A172 (cell line): ENCODE measurements around the gene NEK8. TPM values are rescaled to one million over a fixed set of nuclear protein-coding genes. Genes with fewer than 3 reads are reported as not detected.
A peak's percentile ranks its signal among the peaks of the same experiment; 100 is the strongest.

Experiments
- DNase-seq: peaks from one replicate; pipeline ENCODE4 v3.0.0-alpha.2; 2015; ENCODE audit warnings: low spot score
- total RNA-seq: library from RNA; depleted of rRNA; stranded (reverse); fragments of >200 nt; shearing (Covaris generic); gene quantifications from 2 replicates; pipeline ENCODE4 v1.2.3, GENCODE V29; 2014

Gene NEK8
- total RNA-seq, 1 experiment from 2014 or later = 1.5 TPM

DNA sequence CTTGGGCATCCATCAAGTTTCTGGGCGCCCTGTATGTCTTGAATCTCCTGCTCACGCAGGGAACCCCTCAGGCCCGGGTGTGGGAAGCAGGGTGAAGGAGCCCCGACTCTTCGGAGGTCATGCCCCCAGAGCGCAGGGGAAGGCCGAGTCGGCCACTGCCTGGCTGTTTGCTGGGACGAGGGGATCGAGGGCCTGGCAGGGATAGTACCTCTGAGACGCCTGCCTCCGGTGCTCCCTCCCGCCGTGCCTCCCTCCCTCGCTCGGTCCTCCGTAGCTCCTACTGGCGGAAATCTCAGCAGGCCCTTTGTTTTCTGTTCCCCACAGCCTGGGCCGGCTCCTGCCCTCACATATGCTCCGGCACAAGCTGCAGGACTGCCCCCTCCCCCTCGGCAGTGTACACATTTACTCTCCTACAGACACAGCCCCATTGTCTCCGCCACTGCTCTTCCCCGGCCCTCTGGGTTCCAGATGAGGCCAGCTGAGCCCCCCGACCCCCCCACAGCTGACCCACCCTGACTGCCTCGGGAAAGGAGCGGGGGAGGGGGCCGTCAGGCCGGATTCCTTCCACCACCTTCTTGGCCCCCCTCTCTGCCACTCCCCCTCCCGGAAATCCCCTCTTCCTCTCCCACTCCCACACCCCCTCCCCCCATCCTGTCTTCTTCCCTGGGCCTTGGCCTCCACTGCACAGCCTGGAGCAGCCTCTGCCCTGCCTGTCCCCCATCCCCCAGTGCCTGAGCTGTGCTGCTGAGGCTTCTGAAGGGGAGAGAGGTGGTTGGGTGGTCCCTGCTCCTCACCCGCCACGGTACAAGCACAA, 16.6 kb downstream of the NEK8 start:
- DNase-seq = peak; percentile 49

DNA sequence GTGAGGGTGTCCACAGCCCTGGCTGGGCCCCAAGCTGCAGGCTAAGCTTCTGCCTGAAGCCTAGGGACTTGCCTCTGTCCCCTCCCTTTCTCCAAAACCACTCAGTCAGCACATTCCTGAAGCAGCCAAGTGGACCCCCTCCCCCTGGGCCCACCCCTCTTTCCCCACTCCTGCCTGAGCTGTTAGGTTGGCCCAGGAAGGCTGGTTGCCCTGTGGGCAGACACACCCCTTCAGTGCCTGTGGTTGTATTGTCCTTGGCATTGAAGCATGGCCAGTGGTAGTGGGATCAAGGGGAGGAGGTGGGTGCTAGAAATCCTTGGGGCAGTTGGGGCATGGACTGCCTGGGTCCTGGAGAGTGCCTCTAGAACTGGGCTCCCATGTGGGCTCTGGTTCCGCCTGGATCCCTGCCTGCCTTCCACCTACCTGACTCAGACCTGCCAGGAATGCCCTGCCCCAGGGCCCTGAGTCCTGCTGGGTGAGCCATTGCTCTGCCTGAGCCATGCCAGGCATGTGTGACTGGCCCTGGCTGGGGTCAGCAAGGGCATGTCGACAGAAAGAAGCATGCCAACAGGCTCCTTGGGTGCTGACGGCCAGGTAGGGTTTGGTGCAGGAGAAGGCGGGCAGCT, 17.3 kb downstream of the NEK8 start:
- DNase-seq = peak; percentile 57

DNA sequence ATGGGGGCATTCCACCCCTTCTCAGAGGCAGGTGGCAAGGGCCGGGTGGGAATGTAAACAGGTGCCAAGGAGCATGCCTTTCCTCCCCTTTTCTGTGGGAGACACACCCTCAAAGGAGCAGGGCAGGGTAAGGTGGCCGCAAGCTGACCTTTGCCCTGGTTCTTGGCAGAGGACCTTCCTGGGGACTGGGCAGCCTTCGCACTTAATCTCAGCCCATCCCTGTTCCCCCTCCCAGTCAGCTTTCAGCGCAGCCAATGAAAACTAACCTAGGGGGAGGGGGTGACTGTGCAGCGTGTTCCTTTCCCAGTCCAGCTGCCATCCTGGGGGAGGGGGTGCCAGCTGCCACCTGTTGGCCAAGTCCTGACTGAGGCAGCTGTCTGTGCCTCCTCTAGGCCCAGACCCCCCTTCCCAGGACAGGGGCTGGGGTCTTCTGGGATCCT, 18.0 kb downstream of the NEK8 start:
- peak; percentile 51 for DNase-seq

DNA sequence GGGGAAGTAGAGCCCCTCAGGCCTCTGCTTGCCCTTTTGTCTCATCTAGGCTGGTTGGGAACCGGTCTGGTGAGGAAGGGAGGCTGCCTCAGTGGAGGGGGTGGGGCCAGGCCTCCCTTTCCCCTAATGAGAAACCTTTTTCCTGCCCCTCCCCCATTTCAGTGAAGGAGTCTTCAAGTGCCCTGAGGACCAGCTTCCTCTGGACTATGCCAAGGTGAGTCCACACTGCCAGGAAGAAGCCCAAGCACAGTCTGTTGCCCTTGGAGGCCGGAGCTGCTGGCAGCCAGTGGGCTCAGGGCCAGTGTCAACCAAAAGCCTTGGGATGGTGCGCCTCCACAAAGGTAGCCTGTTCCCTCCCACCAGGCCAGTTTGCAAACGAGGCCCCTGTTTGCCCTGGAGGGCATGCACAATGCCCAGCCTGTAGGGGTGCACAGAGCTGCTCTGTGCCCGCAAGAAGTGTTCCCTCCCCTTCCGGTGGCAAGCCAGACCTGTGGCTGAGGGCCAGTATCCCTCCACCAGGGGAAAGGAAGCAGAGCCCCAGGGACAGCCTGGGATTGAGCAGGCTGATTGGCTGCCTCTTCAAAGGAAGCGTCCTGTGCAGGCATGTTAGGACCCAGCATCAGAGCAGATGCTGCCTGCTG, 18.6 kb downstream of the NEK8 start:
- no peak for DNase-seq

DNA sequence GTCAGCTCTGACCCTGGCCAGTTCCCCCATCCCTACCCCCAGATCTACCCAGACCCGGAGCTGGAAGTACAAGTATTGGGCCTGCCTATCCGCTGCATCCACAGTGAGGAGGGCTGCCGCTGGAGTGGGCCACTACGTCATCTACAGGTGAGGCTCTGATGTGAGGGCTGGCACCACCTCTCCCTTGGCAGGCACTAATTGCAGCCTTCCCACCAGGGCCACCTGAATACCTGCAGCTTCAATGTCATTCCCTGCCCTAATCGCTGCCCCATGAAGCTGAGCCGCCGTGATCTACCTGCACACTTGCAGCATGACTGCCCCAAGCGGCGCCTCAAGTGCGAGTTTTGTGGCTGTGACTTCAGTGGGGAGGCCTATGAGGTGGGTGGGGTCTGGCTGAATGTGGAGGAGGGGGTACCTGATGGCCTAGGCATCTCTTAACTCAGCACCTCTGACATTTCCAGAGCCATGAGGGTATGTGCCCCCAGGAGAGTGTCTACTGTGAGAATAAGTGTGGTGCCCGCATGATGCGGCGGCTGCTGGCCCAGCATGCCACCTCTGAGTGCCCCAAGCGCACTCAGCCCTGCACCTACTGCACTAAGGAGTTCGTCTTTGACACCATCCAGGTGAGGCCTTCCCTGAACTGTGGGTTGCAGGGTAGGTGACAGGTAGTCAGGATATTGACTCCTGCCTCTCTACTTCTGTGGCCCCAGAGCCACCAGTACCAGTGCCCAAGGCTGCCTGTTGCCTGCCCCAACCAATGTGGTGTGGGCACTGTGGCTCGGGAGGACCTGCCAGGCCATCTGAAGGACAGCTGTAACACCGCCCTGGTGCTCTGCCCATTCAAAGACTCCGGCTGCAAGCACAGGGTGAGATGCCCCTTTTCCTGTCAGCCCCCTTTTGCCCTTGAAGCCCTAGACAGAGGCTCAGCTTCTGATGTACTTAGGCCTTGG, 19.5 kb downstream of the NEK8 start:
- no peak for DNase-seq

DNA sequence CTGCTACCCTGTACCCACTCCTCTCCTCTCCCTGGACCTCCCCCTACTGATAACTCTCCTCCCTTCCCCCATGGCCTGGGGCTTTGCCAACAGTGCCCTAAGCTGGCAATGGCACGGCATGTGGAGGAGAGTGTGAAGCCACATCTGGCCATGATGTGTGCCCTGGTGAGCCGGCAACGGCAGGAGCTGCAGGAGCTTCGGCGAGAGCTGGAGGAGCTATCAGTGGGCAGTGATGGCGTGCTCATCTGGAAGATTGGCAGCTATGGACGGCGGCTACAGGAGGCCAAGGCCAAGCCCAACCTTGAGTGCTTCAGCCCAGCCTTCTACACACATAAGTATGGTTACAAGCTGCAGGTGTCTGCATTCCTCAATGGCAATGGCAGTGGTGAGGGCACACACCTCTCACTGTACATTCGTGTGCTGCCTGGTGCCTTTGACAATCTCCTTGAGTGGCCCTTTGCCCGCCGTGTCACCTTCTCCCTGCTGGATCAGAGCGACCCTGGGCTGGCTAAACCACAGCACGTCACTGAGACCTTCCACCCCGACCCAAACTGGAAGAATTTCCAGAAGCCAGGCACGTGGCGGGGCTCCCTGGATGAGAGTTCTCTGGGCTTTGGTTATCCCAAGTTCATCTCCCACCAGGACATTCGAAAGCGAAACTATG, 20.4 kb downstream of the NEK8 start:
- no peak for DNase-seq

DNA sequence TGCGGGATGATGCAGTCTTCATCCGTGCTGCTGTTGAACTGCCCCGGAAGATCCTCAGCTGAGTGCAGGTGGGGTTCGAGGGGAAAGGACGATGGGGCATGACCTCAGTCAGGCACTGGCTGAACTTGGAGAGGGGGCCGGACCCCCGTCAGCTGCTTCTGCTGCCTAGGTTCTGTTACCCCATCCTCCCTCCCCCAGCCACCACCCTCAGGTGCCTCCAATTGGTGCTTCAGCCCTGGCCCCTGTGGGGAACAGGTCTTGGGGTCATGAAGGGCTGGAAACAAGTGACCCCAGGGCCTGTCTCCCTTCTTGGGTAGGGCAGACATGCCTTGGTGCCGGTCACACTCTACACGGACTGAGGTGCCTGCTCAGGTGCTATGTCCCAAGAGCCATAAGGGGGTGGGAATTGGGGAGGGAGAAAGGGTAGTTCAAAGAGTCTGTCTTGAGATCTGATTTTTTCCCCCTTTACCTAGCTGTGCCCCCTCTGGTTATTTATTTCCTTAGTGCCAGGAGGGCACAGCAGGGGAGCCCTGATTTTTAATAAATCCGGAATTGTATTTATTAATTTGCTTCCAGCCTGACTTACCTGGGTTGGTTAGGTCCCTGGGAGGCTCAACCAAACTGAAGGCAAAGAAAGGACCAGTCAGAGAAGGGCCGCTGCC, 21.1 kb downstream of the NEK8 start:
- DNase-seq = no peak

DNA sequence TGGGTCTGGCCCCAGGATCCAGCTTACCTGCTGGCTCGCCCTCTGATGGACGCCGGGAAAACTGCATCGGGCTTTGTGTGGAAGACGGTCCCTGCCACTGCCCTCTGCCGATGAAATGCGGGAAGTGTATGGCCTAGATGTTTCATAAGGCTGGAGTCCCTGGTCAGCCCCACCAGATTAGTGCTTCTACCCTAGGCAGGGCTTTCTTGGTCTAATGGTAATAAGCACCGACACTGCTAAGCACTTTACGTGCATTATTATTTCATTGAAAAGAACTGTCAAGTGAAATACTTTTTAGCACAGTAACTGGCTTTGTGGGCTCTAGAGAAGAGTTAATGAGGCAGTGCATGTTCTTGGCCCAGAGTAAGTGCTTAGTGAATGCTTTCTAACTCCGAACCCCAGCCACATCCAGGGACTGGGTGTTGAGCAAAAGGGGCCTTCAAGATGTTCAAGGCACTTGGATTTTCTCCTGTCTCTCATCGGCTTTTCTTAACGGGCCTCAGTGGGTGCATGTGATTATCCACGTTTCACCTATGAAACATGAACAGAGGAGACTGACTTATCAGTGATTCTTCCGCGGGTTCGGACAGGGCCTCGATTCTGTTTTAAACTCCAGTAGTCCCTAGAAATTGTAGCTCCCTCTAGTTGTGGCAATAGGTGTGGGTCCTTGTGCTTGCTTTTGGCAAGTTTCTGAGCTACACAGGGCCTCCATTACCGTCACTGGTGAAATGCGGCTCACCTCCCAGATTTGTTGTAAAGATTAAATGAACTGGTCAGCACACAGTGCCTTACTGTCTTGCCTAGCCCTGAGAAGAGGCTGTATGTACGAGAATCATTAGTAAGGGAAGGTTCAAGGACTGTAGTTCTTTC, 21.8 kb downstream of the NEK8 start:
- peak; percentile 92 for DNase-seq

DNA sequence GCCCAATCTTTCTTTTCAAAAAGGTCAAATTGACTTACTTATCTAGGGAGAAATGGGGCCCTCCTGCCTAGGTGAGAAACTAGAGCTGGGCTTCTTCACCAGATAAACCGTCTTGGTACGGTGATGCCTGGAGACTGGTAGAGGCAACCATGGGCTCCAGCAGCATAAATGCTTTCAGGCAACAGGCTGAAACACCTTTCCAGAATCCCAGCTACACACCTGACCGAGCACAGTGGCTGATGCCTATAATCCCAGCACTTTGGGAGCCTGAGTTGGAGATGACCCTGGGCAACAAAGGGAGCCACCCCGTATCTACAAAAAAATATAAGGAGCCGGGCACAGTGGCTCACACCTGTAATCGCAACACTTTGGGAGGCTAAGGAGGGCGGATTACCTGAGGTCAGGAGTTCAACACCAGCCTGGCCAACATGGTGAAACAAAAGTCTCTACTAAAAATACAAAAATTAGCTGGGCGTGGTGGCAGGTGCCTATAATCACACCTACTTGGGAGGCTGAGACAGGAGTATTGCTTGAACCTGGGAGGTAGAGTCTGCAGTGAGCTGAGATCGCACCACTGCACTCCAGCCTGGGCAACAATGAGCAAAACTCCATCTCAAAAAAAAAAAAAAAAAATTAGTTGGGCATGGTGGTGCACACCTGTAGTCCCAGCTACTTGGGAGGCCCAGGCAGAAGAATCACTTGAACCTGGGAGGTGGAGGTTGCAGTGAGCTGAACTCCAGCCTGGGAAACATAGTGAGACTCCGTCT, 23.2 kb downstream of the NEK8 start:
- no peak for DNase-seq

DNA sequence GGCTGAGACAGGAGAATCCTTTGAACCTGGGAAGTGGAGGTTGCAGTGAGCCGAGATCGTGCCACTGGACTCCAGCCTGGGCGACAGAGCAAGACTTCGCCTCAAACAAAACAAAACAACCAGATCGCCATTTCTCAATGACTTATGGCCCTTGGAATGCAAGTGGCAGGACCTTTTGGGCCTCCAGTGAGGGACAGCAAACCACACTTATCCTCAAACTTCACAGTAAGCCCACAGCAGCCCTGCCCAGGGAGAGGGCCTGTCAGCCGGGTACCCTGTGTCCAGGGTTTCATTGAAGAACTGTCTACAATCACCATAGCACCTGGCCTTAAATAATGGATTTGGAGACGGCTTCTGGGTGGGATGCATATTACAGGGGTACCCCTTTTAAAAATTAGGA, 26.9 kb downstream of the NEK8 start:
- DNase-seq = peak; percentile 55

DNA sequence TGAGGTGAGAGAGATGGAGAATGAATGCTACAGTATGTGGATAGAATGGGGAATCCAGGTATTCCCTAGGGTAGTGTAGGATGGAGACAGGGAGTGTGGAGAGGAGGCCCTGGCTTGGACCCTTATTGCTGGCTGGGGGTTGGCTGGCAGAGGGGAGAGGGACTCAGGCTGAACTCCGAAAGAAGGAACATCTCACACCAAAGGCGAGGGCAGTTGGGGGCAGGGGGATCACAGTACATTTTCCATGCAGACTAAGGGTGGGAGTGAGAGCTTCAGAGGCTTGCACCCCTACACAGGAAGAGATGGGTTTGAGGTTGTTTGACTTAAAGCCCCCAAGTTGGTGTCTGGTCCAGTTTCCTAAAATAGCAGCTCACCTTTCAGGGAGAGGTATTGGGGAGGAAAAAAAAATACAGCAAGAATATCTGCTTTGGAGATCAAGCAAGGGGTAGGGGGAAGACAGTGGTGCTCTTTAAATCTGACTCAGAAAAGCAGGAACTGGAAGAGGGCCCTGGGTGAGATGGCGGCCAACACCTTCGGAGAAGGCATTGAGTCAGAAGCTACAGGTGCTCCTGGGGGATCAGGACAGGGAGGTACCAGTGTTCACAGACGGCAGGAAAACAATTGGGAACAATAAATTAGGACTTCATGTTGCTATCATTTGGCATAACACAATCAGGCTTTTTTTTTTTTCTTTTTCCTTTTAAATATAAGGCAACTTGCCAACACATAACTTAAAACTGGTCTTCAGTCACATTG, 27.6 kb downstream of the NEK8 start:
- no peak for DNase-seq

DNA sequence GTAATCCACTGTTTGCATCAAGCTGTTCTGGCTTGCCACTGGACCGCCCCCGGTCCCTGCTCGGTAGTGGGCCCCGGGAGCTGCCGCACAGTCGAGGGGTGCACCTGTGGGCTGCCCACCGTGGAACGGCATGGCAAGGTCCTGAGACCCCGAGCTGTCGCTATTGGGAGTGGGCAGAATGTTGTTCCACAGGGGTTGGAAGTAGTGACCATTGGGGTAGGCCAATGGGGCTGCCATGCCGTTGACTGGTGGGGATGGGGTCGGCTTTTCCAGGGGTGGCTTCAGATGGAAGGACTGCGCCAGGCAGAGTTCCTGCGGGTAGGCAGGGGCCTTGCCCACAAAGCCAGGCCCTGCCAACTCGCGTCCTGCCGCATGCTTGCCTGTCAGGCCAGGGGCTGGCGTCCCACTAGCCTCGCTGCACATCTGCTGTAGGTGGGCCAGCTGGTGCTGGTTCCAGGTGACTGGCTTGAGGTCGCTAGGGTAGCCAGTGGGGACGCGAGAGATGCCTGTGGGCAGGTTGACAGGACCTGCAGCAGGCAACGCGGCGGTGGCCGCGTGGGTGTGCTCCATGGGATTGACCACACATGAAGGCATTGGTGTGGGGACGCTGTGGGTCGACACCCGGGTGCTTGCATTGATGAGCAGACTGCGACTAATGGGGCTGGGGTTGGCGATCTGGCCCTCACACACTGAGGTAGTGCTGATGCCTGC, 30.0 kb downstream of the NEK8 start:
- no peak for DNase-seq

DNA sequence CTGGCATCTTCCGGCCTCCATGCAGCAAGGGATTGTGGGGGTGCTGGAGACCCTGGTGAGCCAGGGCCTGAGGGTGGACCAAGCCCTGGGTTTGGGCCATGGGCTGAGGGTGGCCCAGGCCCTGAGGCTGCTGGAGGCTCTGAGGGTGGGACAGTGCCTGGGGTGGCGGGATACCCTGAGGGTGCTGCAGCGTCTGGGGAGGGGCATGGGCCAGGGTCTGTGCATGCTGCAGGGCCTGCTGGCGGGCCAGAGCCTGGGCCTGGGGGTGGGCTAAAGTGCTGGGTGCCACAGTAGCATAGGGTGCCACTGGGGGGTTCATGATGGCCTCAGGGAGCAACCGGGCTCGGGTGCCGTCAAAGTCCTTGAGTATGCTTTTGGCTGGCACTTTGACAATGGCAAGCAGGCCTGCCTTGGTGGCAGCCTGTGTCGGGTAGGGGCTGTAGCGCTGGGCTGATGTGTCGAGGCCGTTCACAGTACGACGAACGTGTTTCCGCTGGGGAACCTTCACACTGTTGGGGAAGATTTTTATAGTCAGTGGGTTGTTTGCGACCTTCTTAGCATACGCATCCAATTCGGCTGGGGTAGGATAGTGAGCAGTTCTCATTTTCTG, 30.8 kb downstream of the NEK8 start:
- DNase-seq = no peak

DNA sequence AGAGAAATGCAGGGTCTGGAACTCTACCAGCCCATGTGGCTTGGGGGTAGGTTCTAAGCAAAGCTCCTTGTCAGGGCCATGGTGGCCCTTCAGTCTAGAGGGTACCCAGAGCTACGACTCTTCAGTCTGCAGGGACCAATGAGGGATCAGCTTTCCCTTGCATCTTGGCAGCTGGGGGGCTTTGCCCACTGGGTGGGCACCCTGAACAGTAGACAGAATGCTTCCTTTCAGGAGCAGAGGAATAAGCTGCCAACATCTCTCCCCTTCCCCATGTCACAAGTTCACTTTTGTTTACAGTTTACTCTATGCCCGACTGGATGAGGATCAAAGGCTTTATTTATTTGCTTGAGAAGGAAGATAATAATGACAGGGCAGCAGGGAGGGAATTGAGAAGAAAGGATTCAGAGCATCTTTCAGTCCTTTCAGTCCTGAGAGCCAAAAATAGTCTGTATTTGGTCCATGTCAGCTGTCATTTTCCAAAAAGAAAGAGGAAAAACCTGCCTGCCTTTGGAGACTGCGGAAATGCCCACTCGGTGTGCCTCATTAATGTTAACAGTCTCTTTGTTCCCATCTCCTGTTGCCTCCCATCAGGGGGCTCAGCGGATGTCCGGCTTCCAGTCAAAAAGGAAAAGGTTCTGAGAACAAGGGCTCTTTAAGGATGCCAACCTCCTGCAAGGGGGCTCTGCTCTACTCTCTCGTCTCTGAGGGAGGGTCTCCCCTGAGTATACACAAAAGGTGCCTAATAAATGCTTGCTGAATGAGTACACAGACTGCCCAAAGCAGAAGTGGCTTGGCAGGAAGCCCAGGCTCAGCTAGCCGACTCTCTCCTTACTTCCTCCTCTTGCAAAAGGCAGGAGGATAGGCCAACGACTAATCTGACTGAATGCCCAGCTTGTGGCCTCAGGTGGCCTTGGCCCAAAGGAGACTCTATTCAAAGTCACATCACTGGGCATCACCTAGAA, 32.3 kb downstream of the NEK8 start:
- peak; percentile 67 for DNase-seq

DNA sequence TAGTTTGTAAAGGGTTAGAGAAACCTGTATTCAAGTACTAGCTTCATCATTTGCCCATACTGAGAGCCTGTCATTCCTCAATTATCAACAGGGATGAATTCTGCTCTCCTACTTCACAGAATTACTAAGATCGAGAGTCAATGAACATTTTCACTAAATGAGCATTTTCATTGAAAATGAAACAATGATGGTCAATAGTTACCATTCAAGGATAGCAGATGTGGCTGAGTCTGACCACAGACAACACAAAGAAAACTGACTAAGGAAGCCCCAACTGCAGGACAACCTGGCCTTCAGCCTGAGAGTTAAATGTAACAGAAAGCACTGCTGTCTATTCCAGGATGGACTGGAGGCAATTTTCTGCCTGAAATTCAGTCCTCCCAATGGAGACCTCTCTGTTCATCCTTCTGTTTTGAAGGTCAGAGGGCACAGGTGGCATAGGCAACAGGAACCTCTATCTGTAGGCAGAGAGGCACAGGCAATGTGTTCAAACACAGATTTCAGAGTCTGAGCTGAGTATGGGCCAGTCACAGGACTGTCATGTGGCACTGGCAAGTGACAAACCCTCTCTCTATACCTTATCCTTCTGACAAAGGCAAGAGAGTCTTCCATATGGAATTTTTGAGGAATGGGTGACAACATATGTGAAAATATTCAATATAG, 34.7 kb downstream of the NEK8 start:
- no peak for DNase-seq
